CD4-positive, alpha-beta memory T cell (primary cell): Measurements from ENCODE around the gene PDCD11. TPM values are rescaled to one million over a fixed set of nuclear protein-coding genes. Genes with fewer than 3 reads are reported as not detected.

ENCODE experiments used
- CTCF ChIA-PET: fragments of 350-600 bp; sonication (Branson Sonifier 250); formaldehyde crosslinking; loops from one replicate; lab custom pipeline; 2021; ENCODE audit warnings: inconsistent platforms; ENCODE audit not compliant: partially characterized antibody; lab: Charles Lee
- POLR2A ChIA-PET: fragments of 350-600 bp; sonication (Branson Sonifier 250); formaldehyde crosslinking; loops from one replicate; lab custom pipeline; 2021; ENCODE audit not compliant: partially characterized antibody; lab: Charles Lee
- DNase-seq, 5 donors: peaks; one replicate each; pipeline versions ENCODE4 v3.0.0 to v3.0.0-alpha.2; 2020 to 2022; ENCODE audit warnings: mixed read lengths in 1 of 5
- H3K27ac ChIP-seq: one replicate; pipeline ENCODE4 v1.7.0; 2013; ENCODE audit warnings: low read depth, low read length
- H3K27me3 ChIP-seq: 2 replicates; pipeline ENCODE4 v1.7.0; 2013; ENCODE audit warnings: mild to moderate bottlenecking, low read length, moderate library complexity; ENCODE audit not compliant: insufficient read depth
- H3K36me3 ChIP-seq: 2 replicates; pipeline ENCODE4 v1.7.0; 2013; ENCODE audit warnings: mild to moderate bottlenecking, low read length, moderate library complexity; ENCODE audit not compliant: insufficient read depth
- H3K4me1 ChIP-seq: 2 replicates; pipeline ENCODE4 v1.7.0; 2013; ENCODE audit warnings: mild to moderate bottlenecking, low read length, moderate library complexity; ENCODE audit not compliant: insufficient read depth
- H3K4me3 ChIP-seq, 2 donors: one replicate each; pipeline ENCODE4 v1.7.0; 2013; ENCODE audit warnings: low read length in 2 of 2, mild to moderate bottlenecking in 1 of 2
- H3K9me3 ChIP-seq, 2 donors: one replicate each; pipeline ENCODE4 v1.7.0; 2013; ENCODE audit warnings: low read length in 2 of 2, control low read depth in 1 of 2; ENCODE audit not compliant: control insufficient read depth in 1 of 2
- H3K27ac Mint-ChIP-seq, 7 donors: one replicate each; pipeline ENCODE4 v1.8.0; 2020 to 2021; ENCODE audit warnings: mixed read lengths in 7 of 7, mild to moderate bottlenecking in 6 of 7, inconsistent platforms in 3 of 7, moderate library complexity in 3 of 7
- H3K27me3 Mint-ChIP-seq, 2 donors: one replicate each; pipeline ENCODE4 v1.8.0; 2020 to 2021; ENCODE audit warnings: mixed read lengths in 2 of 2
- H3K36me3 Mint-ChIP-seq, 2 donors: one replicate each; pipeline ENCODE4 v1.8.0; 2020 to 2021; ENCODE audit warnings: mixed read lengths in 2 of 2, inconsistent platforms in 1 of 2, mild to moderate bottlenecking in 1 of 2
- H3K4me1 Mint-ChIP-seq, 4 donors: one replicate each; pipeline ENCODE4 v1.8.0; 2020 to 2021; ENCODE audit warnings: mixed read lengths in 4 of 4, mild to moderate bottlenecking in 1 of 4
- H3K4me3 Mint-ChIP-seq, 8 donors: one replicate each; pipeline ENCODE4 v1.8.0; 2020 to 2021; ENCODE audit warnings: mixed read lengths in 8 of 8, mild to moderate bottlenecking in 7 of 8, moderate library complexity in 6 of 8, inconsistent platforms in 3 of 8
- H3K9me3 Mint-ChIP-seq, 8 donors: one replicate each; pipeline ENCODE4 v1.8.0; 2020 to 2021; ENCODE audit warnings: mixed read lengths in 8 of 8, mild to moderate bottlenecking in 5 of 8, inconsistent platforms in 3 of 8, moderate library complexity in 1 of 8
- intact Hi-C: fragments of 100-400 bp; cut with micrococcal nuclease; formaldehyde crosslinking; loops from one replicate; pipeline ENCODE4 v1.15.1; 2023
- polyA plus RNA-seq, 2 donors: library from polyadenylated mRNA; unstranded; fragments of 300-500 nt; fragmentation: Illumina TruSeq; gene quantifications; one replicate each; pipeline ENCODE4 v1.2.3, GENCODE V29; 2021
- total RNA-seq, 2 experiments: library from RNA; stranded (reverse); gene quantifications; one replicate each; pipeline ENCODE4 v1.2.3, GENCODE V29; 2021

Gene PDCD11
- total and polyA plus RNA-seq, 4 experiments from 2014 or later: 2.5 to 45.0 (median 26.9) TPM

DNA sequence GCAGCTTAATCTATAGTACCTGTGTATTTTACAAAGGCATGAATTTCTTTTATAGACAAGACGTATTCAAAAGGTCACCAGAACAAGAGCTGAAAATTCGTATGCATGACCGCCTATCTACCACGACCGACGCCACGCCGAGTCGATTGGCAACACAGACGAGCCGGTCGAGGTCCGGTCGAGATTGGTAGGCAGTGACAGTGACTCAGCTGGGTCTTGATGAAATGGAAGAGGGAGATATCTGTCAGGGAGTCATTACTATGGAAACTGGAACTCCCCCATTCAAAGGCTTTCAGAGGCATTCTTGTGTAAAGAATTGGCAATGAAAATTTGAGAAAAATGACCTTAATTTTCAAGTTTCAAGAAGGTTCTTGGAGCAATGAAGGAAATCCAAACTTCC lies 2.2 kb upstream of the PDCD11 start:
- H3K27ac ChIP-seq: no peak overlapping the region
- peak overlapping the region in 3 of 7 donors; percentile 32 to 73 (median 65) for H3K27ac Mint-ChIP-seq
- intact Hi-C loops: loop anchor here (10.0 kb wide), 1 partner anchor 281 kb away; no protein-coding TSS in a partner anchor
- peaks cover 44% of the 10 kb centered on the region for H3K4me1 ChIP-seq
- H3K36me3 ChIP-seq: peaks cover 22% of the 10 kb centered on the region
- no peak for DNase-seq
- H3K9me3 Mint-ChIP-seq: no peaks in the 10 kb centered on the region
- H3K4me1 Mint-ChIP-seq: peaks cover 31 to 58% (median 44%) of the 10 kb centered on the region in 4 donors
- H3K4me3 Mint-ChIP-seq: peak overlapping the region in 7 of 8 donors; percentile 43 to 100 (median 65)
- no peaks in the 10 kb centered on the region for H3K27me3 ChIP-seq
- H3K4me3 ChIP-seq: no peak overlapping the region
- POLR2A ChIA-PET: interaction anchor here (1.1 kb wide), 1 partner anchor 26 kb away, joined by 3 read pairs; the partner anchor contains the start of gene TAF5
- peaks cover 0 to 44% of the 10 kb centered on the region in 2 donors for H3K36me3 Mint-ChIP-seq
- no peaks in the 10 kb centered on the region for H3K27me3 Mint-ChIP-seq
- CTCF ChIA-PET: interaction anchor here (1.4 to 1.6 kb wide), 2 partner anchors 22 to 89 kb away, joined by 4 to 5 read pairs; no protein-coding TSS in a partner anchor
- no peaks in the 10 kb centered on the region for H3K9me3 ChIP-seq

DNA sequence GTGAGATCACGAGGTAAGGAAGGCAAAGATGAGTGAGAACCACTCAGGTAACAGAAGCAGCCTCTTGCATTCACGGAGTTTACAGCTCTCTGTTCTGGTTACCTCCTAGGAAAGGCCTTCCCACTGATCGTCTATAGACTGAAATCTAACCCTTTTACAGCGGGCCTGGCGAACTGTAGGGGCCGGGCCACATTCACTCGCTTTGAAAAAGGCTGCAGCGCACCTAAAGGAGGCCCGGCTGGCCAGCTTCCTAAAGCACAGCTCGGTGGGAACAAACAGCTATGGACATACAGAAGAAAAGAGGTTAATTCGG lies 716 bp upstream of the PDCD11 start:
- intact Hi-C loops: loop anchor here (1.0 to 10.0 kb wide), 5 partner anchors 28 to 867 kb away; partner anchors contain the start of genes TAF5 and WBP1L
- H3K4me1 ChIP-seq: peaks cover 44% of the 10 kb centered on the region
- POLR2A ChIA-PET: interaction anchor here (0.6 to 2.7 kb wide), 10 partner anchors 12 to 1577 kb away, joined by 3 to 30 read pairs (median 4); partner anchors contain the start of genes CALHM2, CNNM2, OGA and PCGF6
- peak overlapping the region; percentile 79 for H3K27ac ChIP-seq
- peaks cover 35 to 62% (median 47%) of the 10 kb centered on the region in 4 donors for H3K4me1 Mint-ChIP-seq
- H3K36me3 ChIP-seq: peaks cover 14% of the 10 kb centered on the region
- CTCF ChIA-PET: interaction anchor here (1.3 to 1.7 kb wide), 3 partner anchors 20 to 62 kb away, joined by 4 to 6 read pairs (median 6); no protein-coding TSS in a partner anchor
- H3K4me3 ChIP-seq: peak overlapping the region; percentile 87 to 91
- H3K27ac Mint-ChIP-seq: peak overlapping the region in 6 of 7 donors; percentile 82 to 99 (median 98)
- no peaks in the 10 kb centered on the region for H3K27me3 ChIP-seq
- peak in 1 of 5 donors; percentile 2 for DNase-seq
- no peaks in the 10 kb centered on the region for H3K27me3 Mint-ChIP-seq
- peak overlapping the region; percentile 97 to 100 (median 98) for H3K4me3 Mint-ChIP-seq
- H3K9me3 ChIP-seq: no peaks in the 10 kb centered on the region
- peaks cover 9 to 54% of the 10 kb centered on the region in 2 donors for H3K36me3 Mint-ChIP-seq
- H3K9me3 Mint-ChIP-seq: no peaks in the 10 kb centered on the region

DNA sequence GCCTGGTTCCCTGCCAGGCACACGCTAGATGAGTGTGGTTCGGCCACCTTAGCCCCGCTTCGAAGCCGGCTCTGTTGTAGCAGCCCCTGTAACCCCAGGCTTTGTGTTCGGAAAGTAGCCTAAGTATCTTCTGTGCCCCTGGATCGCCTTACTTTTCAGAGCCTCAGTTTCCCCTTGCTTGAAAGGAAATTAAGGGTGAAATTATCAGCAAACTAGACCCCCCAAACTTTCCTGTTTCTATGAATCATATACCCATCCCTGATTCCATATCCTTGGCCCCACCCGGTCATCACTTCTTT lies 312 bp downstream of the PDCD11 start:
- no peaks in the 10 kb centered on the region for H3K27me3 Mint-ChIP-seq
- ChIA-PET CTCF (interaction anchor here (1.3 to 1.7 kb wide), 3 partner anchors 19 to 63 kb away, joined by 4 to 6 read pairs (median 6); no protein-coding TSS in a partner anchor), POLR2A (interaction anchor here (1.0 to 2.7 kb wide), 6 partner anchors 29 to 1579 kb away, joined by 3 to 30 read pairs (median 6); partner anchors contain the start of genes CALHM2, CNNM2, OGA and PCGF6)
- H3K27ac Mint-ChIP-seq: peak overlapping the region; percentile 82 to 99 (median 97)
- Histone ChIP-seq H3K36me3 (peaks cover 4% of the 10 kb centered on the region), H3K27ac (peak overlapping the region; percentile 79), H3K4me1 (peaks cover 44% of the 10 kb centered on the region), H3K9me3 (no peaks in the 10 kb centered on the region), H3K27me3 (no peaks in the 10 kb centered on the region), H3K4me3 (peak overlapping the region; percentile 87 to 91)
- DNase-seq: no peak
- H3K36me3 Mint-ChIP-seq: peaks cover 13 to 51% of the 10 kb centered on the region in 2 donors
- H3K9me3 Mint-ChIP-seq: no peaks in the 10 kb centered on the region
- H3K4me3 Mint-ChIP-seq: peak overlapping the region; percentile 97 to 100 (median 98)
- peaks cover 35 to 62% (median 47%) of the 10 kb centered on the region in 4 donors for H3K4me1 Mint-ChIP-seq
- intact Hi-C loops: loop anchor here (1.0 to 10.0 kb wide), 5 partner anchors 29 to 866 kb away; partner anchors contain the start of genes TAF5 and WBP1L

DNA sequence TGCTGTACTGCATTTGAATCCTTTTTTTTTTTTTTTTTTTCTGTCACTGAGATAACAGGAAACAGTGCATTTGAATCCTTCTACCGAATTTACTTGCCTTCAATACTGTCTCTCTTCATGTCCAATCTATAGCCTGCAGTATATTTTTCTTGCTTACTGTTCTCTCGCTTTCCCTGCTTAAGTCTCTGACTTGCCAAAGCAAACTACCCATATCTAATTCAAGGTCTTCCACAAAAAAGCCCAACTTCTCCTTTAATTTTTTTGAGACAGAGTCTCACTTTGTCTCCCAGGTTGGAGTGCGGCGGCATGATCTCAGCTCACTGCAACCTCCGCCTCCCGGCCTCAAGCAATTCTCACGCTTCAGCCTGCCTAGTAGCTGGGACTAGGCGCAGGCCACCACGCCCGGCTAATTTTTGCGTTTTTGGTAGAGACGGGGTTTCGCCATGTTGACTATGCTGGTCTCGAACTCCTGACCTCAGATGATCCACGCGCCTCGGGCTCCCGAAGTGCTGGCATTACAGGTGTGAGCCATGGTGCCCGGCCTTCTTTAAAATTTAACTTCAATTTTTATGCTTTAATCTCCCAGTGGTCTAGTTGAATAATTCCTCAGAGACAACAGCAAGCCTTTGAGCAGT lies 882 bp downstream of the PDCD11 start:
- H3K27me3 ChIP-seq: no peaks in the 10 kb centered on the region
- Mint-ChIP-seq H3K4me1 (peaks cover 35 to 62% (median 47%) of the 10 kb centered on the region in 4 donors), H3K4me3 (peak overlapping the region; percentile 97 to 100 (median 98)), H3K9me3 (no peaks in the 10 kb centered on the region), H3K27me3 (no peaks in the 10 kb centered on the region), H3K27ac (peak overlapping the region; percentile 82 to 99 (median 97)), H3K36me3 (peaks cover 17 to 51% of the 10 kb centered on the region in 2 donors)
- H3K9me3 ChIP-seq: no peaks in the 10 kb centered on the region
- ChIA-PET CTCF (interaction anchor here (1.0 to 1.6 kb wide), 3 partner anchors 19 to 87 kb away, joined by 4 to 6 read pairs (median 4); no protein-coding TSS in a partner anchor), POLR2A (interaction anchor here (1.2 to 2.7 kb wide), 4 partner anchors 30 to 479 kb away, joined by 3 to 30 read pairs (median 8); partner anchors contain the start of genes CNNM2, PCGF6 and TAF5)
- H3K27ac ChIP-seq: peak overlapping the region; percentile 79
- no peak for DNase-seq
- intact Hi-C loops: loop anchor here (5.0 to 10.0 kb wide), 2 partner anchors 277 to 865 kb away; no protein-coding TSS in a partner anchor
- peak overlapping the region; percentile 87 to 91 for H3K4me3 ChIP-seq
- peaks cover 44% of the 10 kb centered on the region for H3K4me1 ChIP-seq
- peaks cover 4% of the 10 kb centered on the region for H3K36me3 ChIP-seq

DNA sequence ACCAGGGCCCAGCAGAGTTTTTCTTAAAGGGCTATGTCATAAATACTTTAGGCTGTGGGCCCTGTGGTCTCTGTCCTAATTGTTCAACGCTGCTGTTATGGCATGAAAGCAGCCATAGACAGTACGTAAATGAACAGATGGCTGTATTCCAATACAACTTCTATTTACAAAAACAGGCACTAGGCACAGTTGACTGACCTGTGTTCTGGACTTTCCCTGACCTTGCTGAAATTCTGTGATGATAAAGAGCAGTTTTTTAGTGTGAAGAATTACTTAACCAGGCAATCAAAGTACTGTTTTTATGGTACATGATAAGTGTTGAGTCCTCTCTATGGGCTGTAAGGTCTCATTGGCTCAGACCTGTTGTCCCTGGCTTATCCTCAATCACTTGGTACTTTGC lies 17.1 kb downstream of the PDCD11 start:
- POLR2A ChIA-PET: no interaction called here

DNA sequence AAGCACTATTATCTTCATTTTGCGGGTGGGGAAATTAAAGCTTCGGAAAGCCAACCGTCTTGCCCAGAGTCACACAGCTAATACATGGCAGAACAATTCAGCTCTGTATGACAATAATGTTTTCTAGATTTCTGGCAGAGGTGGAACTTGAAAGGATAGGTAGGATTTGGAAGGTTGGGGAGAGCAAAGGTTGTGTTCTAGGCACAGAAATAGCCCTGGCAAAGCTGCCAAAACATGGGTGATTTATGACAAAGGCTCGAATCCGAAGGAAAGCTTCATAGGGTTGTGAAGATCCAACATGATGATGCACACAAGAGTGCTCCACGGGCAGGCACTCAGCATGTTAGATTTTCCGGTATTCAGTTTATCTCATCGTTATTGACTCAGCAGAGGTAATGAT lies 19.2 kb downstream of the PDCD11 start:
- Histone ChIP-seq H3K36me3 (peaks cover 84% of the 10 kb centered on the region), H3K9me3 (no peaks in the 10 kb centered on the region), H3K27me3 (no peaks in the 10 kb centered on the region), H3K4me3 (no peak overlapping the region), H3K27ac (no peak overlapping the region), H3K4me1 (no peaks in the 10 kb centered on the region)
- Mint-ChIP-seq H3K27me3 (no peaks in the 10 kb centered on the region), H3K4me1 (peaks cover 3 to 5% (median 5%) of the 10 kb centered on the region in 4 donors), H3K27ac (no peak overlapping the region), H3K36me3 (peaks cover 63 to 80% of the 10 kb centered on the region in 2 donors), H3K9me3 (no peaks in the 10 kb centered on the region), H3K4me3 (no peak overlapping the region)
- intact Hi-C loops: no loop called here
- DNase-seq: no peak
- ChIA-PET POLR2A (interaction anchor here (0.9 to 1.9 kb wide), 2 partner anchors 36 to 60 kb away, joined by 3 to 11 read pairs; no protein-coding TSS in a partner anchor), CTCF (interaction anchor here (0.7 to 8.2 kb wide), 20 partner anchors 8 to 270 kb away, joined by 3 to 268 read pairs (median 6); partner anchors contain the start of genes ATP5MK, CALHM2, CALHM3 and PDCD11)

More for the DNA sequence above, 17.1 kb downstream of the PDCD11 start:
- H3K27me3 ChIP-seq: no peaks in the 10 kb centered on the region
- Mint-ChIP-seq H3K4me3 (no peak overlapping the region), H3K9me3 (no peaks in the 10 kb centered on the region), H3K36me3 (peaks cover 61 to 79% of the 10 kb centered on the region in 2 donors), H3K27me3 (no peaks in the 10 kb centered on the region), H3K4me1 (peaks cover 3 to 5% (median 4%) of the 10 kb centered on the region in 4 donors), H3K27ac (no peak overlapping the region)
- no peak overlapping the region for H3K27ac ChIP-seq
- no peak overlapping the region for H3K4me3 ChIP-seq
- H3K4me1 ChIP-seq: no peaks in the 10 kb centered on the region
- intact Hi-C loops: no loop called here
- no peak for DNase-seq
- H3K36me3 ChIP-seq: peaks cover 77% of the 10 kb centered on the region
- H3K9me3 ChIP-seq: no peaks in the 10 kb centered on the region
- CTCF ChIA-PET: interaction anchor here (6.6 to 8.2 kb wide), 3 partner anchors 38 to 73 kb away, joined by 75 to 268 read pairs (median 141); partner anchors contain the start of genes CALHM2 and CALHM3
